Testis (tissue), 2 donors: ENCODE results near the gene CCND3.

ENCODE experiments used
- POLR2A ChIP-seq: fragments of 450-650 bp; IDR thresholded peaks from one replicate; pipeline ENCODE4 v1.6.1; 2017; ENCODE audit warnings: antibody characterized with exemption, mild to moderate bottlenecking, moderate library complexity
- TF ChIP-seq, protein P1 (sequence below), 3 experiments: fragments of 450-650 bp in 2 of 3; fragments of 200-600 bp in 1 of 3; sonication (generic) in 1 of 3; IDR thresholded peaks; one replicate each; pipeline ENCODE4 v1.5.1; 2016 to 2019; ENCODE audit warnings: antibody characterized with exemption in 3 of 3, mild to moderate bottlenecking in 2 of 3, moderate library complexity in 1 of 3

DNA sequence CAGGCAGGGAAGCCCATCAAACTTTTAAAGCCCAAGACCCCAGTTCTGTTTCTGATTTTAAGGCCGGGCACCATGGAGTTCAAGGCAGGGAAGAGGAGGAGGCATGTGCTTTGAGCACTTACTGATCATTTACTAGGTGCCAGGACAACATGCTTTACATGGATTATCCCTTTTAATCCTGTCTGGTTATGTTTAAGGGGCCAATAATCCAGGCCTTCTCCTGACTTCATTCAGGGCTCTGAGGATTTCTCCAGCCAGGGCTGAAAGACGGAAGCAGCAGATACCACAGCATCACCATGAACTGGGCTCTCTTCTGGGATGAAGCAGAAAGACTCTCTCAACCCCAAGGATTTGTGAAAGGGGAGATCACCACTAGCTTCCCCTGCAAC lies 4.1 kb downstream of the CCND3 start:
- TF ChIP-seq POLR2A: no peak
- TF ChIP-seq, protein P1, sequence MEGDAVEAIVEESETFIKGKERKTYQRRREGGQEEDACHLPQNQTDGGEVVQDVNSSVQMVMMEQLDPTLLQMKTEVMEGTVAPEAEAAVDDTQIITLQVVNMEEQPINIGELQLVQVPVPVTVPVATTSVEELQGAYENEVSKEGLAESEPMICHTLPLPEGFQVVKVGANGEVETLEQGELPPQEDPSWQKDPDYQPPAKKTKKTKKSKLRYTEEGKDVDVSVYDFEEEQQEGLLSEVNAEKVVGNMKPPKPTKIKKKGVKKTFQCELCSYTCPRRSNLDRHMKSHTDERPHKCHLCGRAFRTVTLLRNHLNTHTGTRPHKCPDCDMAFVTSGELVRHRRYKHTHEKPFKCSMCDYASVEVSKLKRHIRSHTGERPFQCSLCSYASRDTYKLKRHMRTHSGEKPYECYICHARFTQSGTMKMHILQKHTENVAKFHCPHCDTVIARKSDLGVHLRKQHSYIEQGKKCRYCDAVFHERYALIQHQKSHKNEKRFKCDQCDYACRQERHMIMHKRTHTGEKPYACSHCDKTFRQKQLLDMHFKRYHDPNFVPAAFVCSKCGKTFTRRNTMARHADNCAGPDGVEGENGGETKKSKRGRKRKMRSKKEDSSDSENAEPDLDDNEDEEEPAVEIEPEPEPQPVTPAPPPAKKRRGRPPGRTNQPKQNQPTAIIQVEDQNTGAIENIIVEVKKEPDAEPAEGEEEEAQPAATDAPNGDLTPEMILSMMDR (IDR thresholded peaks at IDR 0.05): no peak
